Pancreas (tissue), 10 donors: Measurements from ENCODE around the gene STK17A. TPM values are rescaled to one million over a fixed set of nuclear protein-coding genes. Genes with fewer than 3 reads are reported as not detected.

Experiments
- ATAC-seq, 4 donors: fragments of 200-7000 bp; cut with Tn5 transposase; one replicate each; pipeline versions ENCODE4 v1.8.0 to v1.9.1; 2020; ENCODE audit warnings: mild to moderate bottlenecking in 4 of 4, moderate library complexity in 4 of 4
- DNase-seq, 6 donors: peaks; one replicate each; pipeline ENCODE4 v3.0.0-alpha.2; 2020
- FAIRE-seq: peaks from 2 replicates; lab custom pipeline; 2012; peaks lifted over from hg19 to GRCh38; lab: Jason Lieb, UNC
- H3K27ac ChIP-seq, 4 donors: fragments of 200-600 bp; sonication (generic); 1 replicate in 3 of 4; 2 replicates in 1 of 4; pipeline versions ENCODE4 v1.5.0 to v1.8.0; 2020
- H3K27me3 ChIP-seq, 4 donors: fragments of 200-600 bp; one replicate each; pipeline ENCODE4 v1.8.0; 2021
- H3K36me3 ChIP-seq, 3 donors: fragments of 200-600 bp; sonication (generic) in 1 of 3; one replicate each; pipeline versions ENCODE4 v1.5.0 to v1.8.0; 2020 to 2021
- H3K4me1 ChIP-seq, 3 donors: fragments of 200-600 bp; one replicate each; pipeline ENCODE4 v1.8.0; 2021
- H3K4me3 ChIP-seq, 4 donors: fragments of 200-600 bp; sonication (generic) in 2 of 4; one replicate each; pipeline versions ENCODE4 v1.5.0 to v1.8.0; 2020 to 2021
- H3K9me3 ChIP-seq, 4 donors: fragments of 200-600 bp; one replicate each; pipeline ENCODE4 v1.8.0; 2021
- WGBS, 2 donors: extraction: QIAGEN DNeasy Blood & Tissue Kit; methylation state at CpG; one replicate each; pipeline ENCODE4 v1.1.7; 2013; 5-methylcytosine and 5-hydroxymethylcytosine counted together
- intact Hi-C, 3 donors: fragments of 100-400 bp; cut with DNase I; formaldehyde crosslinking; loops; one replicate each; pipeline versions ENCODE4 v1.11.1 to v1.14.2; 2022
- polyA plus RNA-seq, 2 donors: library from polyadenylated mRNA; stranded (reverse); fragments of 200-250 nt; gene quantifications; one replicate each; pipeline ENCODE4 v1.2.3, GENCODE V29; 2013
- total RNA-seq, 6 donors: library from RNA; stranded (reverse); fragmentation: NEBNext Ultra II Directional in 4 of 6; extraction: Animal tissue kit (Norgen Biotek cat#: 25700) in 4 of 6; gene quantifications; one replicate each; pipeline versions ENCODE4 v1.2.1 to v1.2.4, GENCODE V29; 2021 to 2023
- TF ChIP-seq, protein P1 (sequence below), 4 donors: fragments of 200-600 bp; sonication (generic) in 3 of 4; IDR thresholded peaks; one replicate each; pipeline versions ENCODE4 v1.5.0 to v1.8.0; 2021; ENCODE audit warnings: antibody characterized with exemption in 4 of 4
- donor health status: healthy with polysubstance abuse.
- donor health status: DM: no; HTN: no; CAD: no; lungs with moderate emphysema.
- donor health status: DM: no; HTN: no; CAD: no.
- donor health status: control.
- donor health status: control.
- donor health status: Bipolar disorder and iron deficiency.
- donor health status: DM: yes; HTN: yes; CAD: no.
- donor health status: DM: no; HTN: no; CAD: no.
- donor health status: DM: no; HTN: no; CAD: no.
- donor health status: DM: yes; HTN: yes; CAD: no.

Gene STK17A
- total and polyA plus RNA-seq, 8 donors, result 7.0 to 19.3 (median 11.2) TPM

DNA sequence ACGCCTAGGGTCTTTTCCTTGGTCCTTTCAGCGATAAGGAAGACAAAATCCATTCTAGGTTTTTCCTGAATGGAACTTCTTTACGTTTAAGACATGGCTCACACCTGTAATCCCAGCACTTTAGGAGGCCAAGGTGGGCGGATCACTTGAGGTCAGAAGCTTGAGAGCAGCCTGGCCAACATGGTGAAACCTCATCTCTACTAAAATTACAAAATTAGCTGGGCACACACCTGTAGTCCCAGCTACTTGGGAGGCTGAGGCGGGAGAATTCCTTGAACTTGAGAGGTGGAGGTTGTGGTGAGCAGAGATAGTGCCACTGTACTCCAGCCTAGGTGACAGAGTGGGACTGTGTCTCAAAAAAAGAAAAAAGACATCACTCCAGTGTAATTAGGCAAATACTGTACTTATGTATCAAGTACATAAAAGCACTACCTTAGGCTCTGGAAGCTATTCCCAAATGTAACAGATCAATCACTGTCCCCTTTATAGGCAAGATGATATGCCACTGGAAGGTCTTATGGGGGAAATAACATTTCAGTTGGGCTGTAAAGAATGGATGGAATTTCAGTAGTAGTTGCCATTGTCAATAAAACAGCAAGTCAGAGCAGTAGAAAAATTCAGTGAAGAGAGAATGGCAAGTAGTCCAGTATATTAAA is 5.7 kb downstream of the STK17A start:
- ATAC-seq (no peak), DNase-seq (no peak), FAIRE-seq (no peak)
- Histone ChIP-seq H3K4me1 (peaks cover 3 to 56% (median 42%) of the 10 kb centered on the region in 3 donors), H3K36me3 (no peaks in the 10 kb centered on the region), H3K9me3 (no peaks in the 10 kb centered on the region), H3K4me3 (no peak overlapping the region), H3K27me3 (no peaks in the 10 kb centered on the region), H3K27ac (no peak overlapping the region)
- TF ChIP-seq, protein P1, sequence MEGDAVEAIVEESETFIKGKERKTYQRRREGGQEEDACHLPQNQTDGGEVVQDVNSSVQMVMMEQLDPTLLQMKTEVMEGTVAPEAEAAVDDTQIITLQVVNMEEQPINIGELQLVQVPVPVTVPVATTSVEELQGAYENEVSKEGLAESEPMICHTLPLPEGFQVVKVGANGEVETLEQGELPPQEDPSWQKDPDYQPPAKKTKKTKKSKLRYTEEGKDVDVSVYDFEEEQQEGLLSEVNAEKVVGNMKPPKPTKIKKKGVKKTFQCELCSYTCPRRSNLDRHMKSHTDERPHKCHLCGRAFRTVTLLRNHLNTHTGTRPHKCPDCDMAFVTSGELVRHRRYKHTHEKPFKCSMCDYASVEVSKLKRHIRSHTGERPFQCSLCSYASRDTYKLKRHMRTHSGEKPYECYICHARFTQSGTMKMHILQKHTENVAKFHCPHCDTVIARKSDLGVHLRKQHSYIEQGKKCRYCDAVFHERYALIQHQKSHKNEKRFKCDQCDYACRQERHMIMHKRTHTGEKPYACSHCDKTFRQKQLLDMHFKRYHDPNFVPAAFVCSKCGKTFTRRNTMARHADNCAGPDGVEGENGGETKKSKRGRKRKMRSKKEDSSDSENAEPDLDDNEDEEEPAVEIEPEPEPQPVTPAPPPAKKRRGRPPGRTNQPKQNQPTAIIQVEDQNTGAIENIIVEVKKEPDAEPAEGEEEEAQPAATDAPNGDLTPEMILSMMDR (IDR thresholded peaks at IDR 0.05), result no peak
- intact Hi-C loops, result no loop called here
- WGBS, 2 donors, result 90 to 96% methylated on average over 5 of the region's 5 CpGs

DNA sequence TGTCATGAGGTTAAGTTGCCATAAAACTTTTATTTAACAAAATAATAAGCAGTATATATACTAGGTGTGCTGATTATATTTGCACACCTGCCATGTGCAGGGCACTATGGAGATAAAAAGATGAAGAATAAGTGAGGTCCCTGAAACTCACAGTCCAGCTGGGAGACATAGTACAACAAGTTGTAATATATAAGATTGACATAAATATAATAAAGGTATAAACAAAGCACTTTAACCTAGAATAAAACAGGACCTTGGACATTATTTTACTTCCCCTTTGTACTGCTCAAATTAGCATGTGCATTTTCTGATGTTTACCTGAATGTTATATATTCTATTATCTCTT is 6.2 kb downstream of the STK17A start:
- DNase-seq, result no peak
- ATAC-seq, result no peak
- Histone ChIP-seq H3K27ac (no peak overlapping the region), H3K36me3 (no peaks in the 10 kb centered on the region), H3K27me3 (no peaks in the 10 kb centered on the region), H3K4me3 (no peak overlapping the region), H3K9me3 (no peaks in the 10 kb centered on the region), H3K4me1 (peaks cover 3 to 60% (median 42%) of the 10 kb centered on the region in 3 donors)
- FAIRE-seq, result no peak
- TF ChIP-seq, protein P1 (IDR thresholded peaks at IDR 0.05), result no peak
- intact Hi-C loops, result no loop called here

DNA sequence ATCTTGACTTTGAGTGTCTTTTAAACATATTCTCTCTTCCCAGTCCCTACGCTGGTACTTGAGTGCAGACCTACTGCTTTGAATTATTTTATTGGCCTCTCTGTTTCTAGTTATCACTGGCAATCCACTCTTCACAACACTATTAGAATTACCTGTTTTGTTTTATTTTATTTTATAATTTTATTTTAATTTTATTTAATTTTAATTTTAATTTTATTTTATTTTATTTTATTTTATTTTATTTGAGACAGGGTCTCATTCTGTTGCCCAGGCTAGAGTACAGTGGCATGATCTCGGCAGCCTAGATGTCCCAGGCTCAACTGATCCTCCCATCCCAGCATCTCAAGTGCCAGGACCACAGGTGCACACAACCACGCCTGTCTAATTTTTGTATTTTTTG is 6.8 kb downstream of the STK17A start:
- no peaks in the 10 kb centered on the region for H3K27me3 ChIP-seq
- TF ChIP-seq, protein P1 (IDR thresholded peaks at IDR 0.05), result no peak
- no peak for DNase-seq
- H3K36me3 ChIP-seq, result no peaks in the 10 kb centered on the region
- H3K4me3 ChIP-seq, result no peak overlapping the region
- peaks cover 6 to 57% (median 42%) of the 10 kb centered on the region in 3 donors for H3K4me1 ChIP-seq
- 92 to 94% methylated on average over 3 of the region's 3 CpGs for WGBS, 2 donors
- no peak overlapping the region for H3K27ac ChIP-seq
- ATAC-seq, result no peak
- intact Hi-C loops, result no loop called here
- no peak for FAIRE-seq
- H3K9me3 ChIP-seq, result no peaks in the 10 kb centered on the region

DNA sequence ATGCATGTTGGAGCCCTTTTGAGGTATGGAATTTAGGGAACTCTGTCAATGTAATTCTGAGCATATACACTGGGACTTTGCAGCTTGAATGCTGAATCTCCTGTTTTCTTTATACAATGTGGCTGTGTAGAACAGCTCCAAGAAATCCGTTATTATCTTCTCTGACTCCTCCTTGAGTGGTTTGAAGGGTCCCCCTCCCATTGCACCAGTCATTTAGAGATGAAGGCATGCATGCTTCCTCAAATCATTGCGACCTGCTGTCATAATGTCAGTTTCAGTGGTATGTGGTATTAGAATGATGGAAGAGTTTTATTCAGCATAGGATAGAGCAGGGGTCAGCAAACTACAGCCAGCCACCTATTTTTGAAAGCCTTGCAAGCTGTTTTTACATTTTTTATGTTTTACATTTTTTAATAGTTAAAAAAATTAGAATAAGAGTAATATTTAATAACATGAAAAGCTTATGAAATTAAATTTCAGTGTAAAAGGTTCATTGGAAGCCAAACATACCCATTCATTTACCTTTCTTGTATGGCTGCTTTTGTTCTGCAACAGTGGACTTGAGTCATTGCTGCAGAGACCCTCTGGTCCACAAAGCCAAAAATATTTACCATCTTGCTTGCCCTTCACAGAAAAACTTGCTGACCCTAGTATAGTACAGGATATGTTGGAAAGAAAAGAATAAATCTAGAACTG is 8.1 kb downstream of the STK17A start:
- TF ChIP-seq, protein P1 (IDR thresholded peaks at IDR 0.05), result no peak
- 66 to 72% methylated on average over 2 of the region's 2 CpGs for WGBS, 2 donors
- Histone ChIP-seq H3K36me3 (peaks cover 0 to 2% (median 0%) of the 10 kb centered on the region in 3 donors), H3K9me3 (no peaks in the 10 kb centered on the region), H3K4me1 (peaks cover 6 to 46% (median 35%) of the 10 kb centered on the region in 3 donors), H3K4me3 (no peak overlapping the region), H3K27me3 (no peaks in the 10 kb centered on the region), H3K27ac (peak overlapping the region in 1 of 4 donors; percentile 30)
- no peak for FAIRE-seq
- no peak for DNase-seq
- intact Hi-C loops, result no loop called here
- ATAC-seq, result no peak
